SK-N-SH (cell line): ENCODE data around the gene MGA. TPM values are rescaled to one million over a fixed set of nuclear protein-coding genes. Genes with fewer than 3 reads are reported as not detected.
A peak's percentile ranks its signal among the peaks of the same experiment; 100 is the strongest.

Experiments used
- CTCF ChIA-PET: fragments of 300-600, 350-600 bp; formaldehyde crosslinking; extraction: SDS; loops from one replicate; lab custom pipeline; 2021; lab: Yijun Ruan, JAX
- POLR2A ChIA-PET: fragments of 350-600 bp; sonication (Branson Sonifier 250); formaldehyde crosslinking; extraction: SDS; loops from one replicate; lab custom pipeline; 2020; ENCODE audit warnings: antibody characterized with exemption, inconsistent platforms; lab: Yijun Ruan, JAX
- DNase-seq: peaks from one replicate; pipeline ENCODE4 v3.0.0; 2012
- H2AFZ ChIP-seq: fragments of 200-600 bp; sonication (generic); 2 replicates; pipeline ENCODE4 v1.8.1; 2016; ENCODE audit warnings: antibody characterized with exemption, mild to moderate bottlenecking, low read depth
- H3F3A ChIP-seq: fragments of 200-600 bp; sonication (generic); replicated peaks from 2 replicates; pipeline ENCODE3; 2016; ENCODE audit warnings: antibody characterized with exemption, mild to moderate bottlenecking; ENCODE audit not compliant: insufficient read depth
- H3K27ac ChIP-seq, 2 experiments: fragments of 200-500 bp in 1 of 2; fragments of 200-600 bp in 1 of 2; sonication (Bioruptor generic) in 1 of 2; sonication (generic), shearing (Covaris generic) in 1 of 2; 2 replicates each; pipeline versions ENCODE4 v1.5.1 to v1.6.1; 2014 to 2016; ENCODE audit warnings: low read depth in 2 of 2, inconsistent platforms in 1 of 2, low read length in 1 of 2, mild to moderate bottlenecking in 1 of 2, mixed read lengths in 1 of 2
- H3K27me3 ChIP-seq: fragments of 200-600 bp; sonication (generic), shearing (Covaris generic); 2 replicates; pipeline ENCODE4 v1.6.1; 2016; ENCODE audit warnings: mixed run types; ENCODE audit not compliant: insufficient read depth
- H3K36me3 ChIP-seq, 2 experiments: fragments of 200-500 bp in 1 of 2; fragments of 200-600 bp in 1 of 2; sonication (Bioruptor generic) in 1 of 2; sonication (generic) in 1 of 2; replicated peaks in 1 of 2; 2 replicates each; pipeline versions ENCODE3 to v1.5.1; 2014 to 2016; ENCODE audit warnings: low read length in 1 of 2, mild to moderate bottlenecking in 1 of 2; ENCODE audit not compliant: insufficient read depth in 2 of 2, control insufficient read depth in 1 of 2
- H3K4me1 ChIP-seq, 2 experiments: fragments of 200-500 bp in 1 of 2; fragments of 200-600 bp in 1 of 2; sonication (Bioruptor generic) in 1 of 2; sonication (generic), shearing (Covaris generic) in 1 of 2; 2 replicates each; pipeline versions ENCODE4 v1.5.1 to v1.6.1; 2014 to 2016; ENCODE audit warnings: low read depth in 1 of 2, low read length in 1 of 2, mixed run types in 1 of 2; ENCODE audit not compliant: insufficient read depth in 2 of 2, control insufficient read depth in 1 of 2
- H3K4me2 ChIP-seq: fragments of 200-600 bp; sonication (generic), shearing (Covaris generic); 2 replicates; pipeline ENCODE4 v1.6.1; 2017; ENCODE audit warnings: mixed run types
- H3K4me3 ChIP-seq, 2 experiments: fragments of 200-500 bp in 1 of 2; fragments of 200-600 bp in 1 of 2; sonication (Bioruptor generic) in 1 of 2; sonication (generic), shearing (Covaris generic) in 1 of 2; 2 replicates each; pipeline versions ENCODE4 v1.5.1 to v1.8.1; 2014 to 2016; ENCODE audit warnings: low read depth in 2 of 2, inconsistent platforms in 1 of 2, low read length in 1 of 2, mild to moderate bottlenecking in 1 of 2, mixed read lengths in 1 of 2, moderate library complexity in 1 of 2
- H3K79me2 ChIP-seq: fragments of 200-600 bp; sonication (generic); 2 replicates; pipeline ENCODE4 v1.8.1; 2017; ENCODE audit warnings: mild to moderate bottlenecking; ENCODE audit not compliant: insufficient read depth
- H3K9ac ChIP-seq: fragments of 200-600 bp; sonication (generic); 2 replicates; pipeline ENCODE4 v1.6.1; 2017; ENCODE audit warnings: mixed run types
- H3K9me2 ChIP-seq: fragments of 200-600 bp; sonication (generic); 2 replicates; pipeline ENCODE4 v1.6.1; 2017; ENCODE audit warnings: mixed run types
- H3K9me3 ChIP-seq: fragments of 200-600 bp; sonication (generic); 2 replicates; pipeline ENCODE4 v1.6.1; 2017; ENCODE audit warnings: mixed run types, mild to moderate bottlenecking, moderate library complexity
- H4K20me1 ChIP-seq: fragments of 200-600 bp; sonication (generic); 2 replicates; pipeline ENCODE4 v1.6.1; 2017; ENCODE audit warnings: mild to moderate bottlenecking, mixed run types; ENCODE audit not compliant: insufficient read depth
- ELF1 ChIP-seq: IDR thresholded peaks from 2 replicates; pipeline ENCODE4 v1.4.0; 2012
- FOXJ3 ChIP-seq: sonication (generic); formaldehyde crosslinking; IDR thresholded peaks from 2 replicates; pipeline ENCODE4 v1.5.1; 2020; ENCODE audit warnings: mild to moderate bottlenecking, missing genetic modification reagents
- FOXM1 ChIP-seq: IDR thresholded peaks from 2 replicates; pipeline ENCODE4 v1.4.0; 2012; ENCODE audit warnings: low read depth, mild to moderate bottlenecking
- PBX3 ChIP-seq: IDR thresholded peaks from 2 replicates; pipeline ENCODE4; 2012
- REST ChIP-seq: IDR thresholded peaks from 2 replicates; pipeline ENCODE4 v1.6.1; 2012; ENCODE audit warnings: mild to moderate bottlenecking, low read depth, low read length, moderate library complexity
- TEAD4 ChIP-seq: IDR thresholded peaks from 2 replicates; pipeline ENCODE4 v1.4.0; 2012; ENCODE audit warnings: mild to moderate bottlenecking, borderline replicate concordance; ENCODE audit not compliant: insufficient read depth
- USF1 ChIP-seq: IDR thresholded peaks from 2 replicates; pipeline ENCODE4 v1.4.0; 2012; ENCODE audit warnings: low read depth, borderline replicate concordance
- WGBS: methylation state at CpG from one replicate; pipeline ENCODE4 v1.1.6; 2017; ENCODE audit warnings: low lambda C conversion rate; 5-methylcytosine and 5-hydroxymethylcytosine counted together
- polyA plus RNA-seq, 3 experiments: library from polyadenylated mRNA; depleted of rRNA; stranded (reverse); fragments of >200 nt; gene quantifications; 2 replicates each; pipeline ENCODE4 v1.2.3, GENCODE V29; 2012

MGA gene
- polyA plus RNA-seq, 1 of the 3 experiments (the other 2 are of a cell fraction): 2.3 TPM

- peaks cover 69% of the 10 kb centered on the region for H4K20me1 ChIP-seq
- 77% methylated on average over 1 of the region's 1 CpG for WGBS
- H3K79me2 ChIP-seq: peaks cover 100% of the 10 kb centered on the region
These were observed 30.4 kb downstream of the MGA start for GRCh38 chr15:41690636-41691035.

GRCh38 chr15:41691471-41691870 lies 31.3 kb downstream of the MGA start:
- H3K9me2 ChIP-seq: no peaks in the 10 kb centered on the region
- WGBS: 93% methylated on average over 2 of the region's 2 CpGs
- peaks cover 100% of the 10 kb centered on the region for H3K79me2 ChIP-seq
- ChIA-PET POLR2A (no interaction called here), CTCF (interaction anchor here (0.6 kb wide), 1 partner anchor 319 kb away, joined by 3 read pairs; no protein-coding TSS in a partner anchor)
- H3K27ac ChIP-seq: peak overlapping the region in 1 of 2 experiments; percentile 9; a peak in 1 of 4 replicates
- TF ChIP-seq TEAD4 (no peak), FOXM1 (no peak), ELF1 (no peak), FOXJ3 (CRISPR knock-in tag) (no peak)
- no peaks in the 10 kb centered on the region for H3K27me3 ChIP-seq
- no peak overlapping the region for H3K4me2 ChIP-seq
- H4K20me1 ChIP-seq: peaks cover 76% of the 10 kb centered on the region
- H3K9me3 ChIP-seq: no peaks in the 10 kb centered on the region
- peaks cover under 1 to 4% of the 10 kb centered on the region in 2 experiments for H3K36me3 ChIP-seq
- no peak overlapping the region for H2AFZ ChIP-seq
- no peak for DNase-seq
- H3K4me3 ChIP-seq: no peak overlapping the region
- H3K9ac ChIP-seq: no peak overlapping the region
- no peaks in the 10 kb centered on the region; a peak in 2 of 4 replicates for H3K4me1 ChIP-seq
- H3F3A ChIP-seq: peaks cover 9% of the 10 kb centered on the region

More at GRCh38 chr15:41690636-41691035, 30.4 kb downstream of the MGA start:
- Histone ChIP-seq H3K4me3 (no peak overlapping the region), H3K27ac (no peak overlapping the region), H3K27me3 (no peaks in the 10 kb centered on the region), H3K4me2 (no peak overlapping the region), H2AFZ (no peak overlapping the region), H3F3A (peaks cover 9% of the 10 kb centered on the region), H3K9me2 (no peaks in the 10 kb centered on the region), H3K4me1 (no peaks in the 10 kb centered on the region; a peak in 2 of 4 replicates), H3K9me3 (no peaks in the 10 kb centered on the region), H3K9ac (no peak overlapping the region), H3K36me3 (no peaks in the 10 kb centered on the region)
- no peak for TF ChIP-seq REST
- no peak for DNase-seq
- ChIA-PET CTCF (interaction anchor here (1.0 to 1.1 kb wide), 2 partner anchors 11 to 225 kb away, joined by 4 read pairs; no protein-coding TSS in a partner anchor), POLR2A (no interaction called here)

GRCh38 chr15:41692049-41692448 lies 31.8 kb downstream of the MGA start:
- H3K4me1 ChIP-seq: no peaks in the 10 kb centered on the region; a peak in 2 of 4 replicates
- H3K27ac ChIP-seq: peak overlapping the region in 1 of 2 experiments; percentile 9; a peak in 1 of 4 replicates
- peaks cover 99% of the 10 kb centered on the region for H3K79me2 ChIP-seq
- H2AFZ ChIP-seq: no peak overlapping the region
- WGBS: 92% methylated on average over 4 of the region's 4 CpGs
- H3K27me3 ChIP-seq: no peaks in the 10 kb centered on the region
- no peak overlapping the region for H3K9ac ChIP-seq
- H4K20me1 ChIP-seq: peaks cover 75% of the 10 kb centered on the region
- ChIA-PET POLR2A (no interaction called here), CTCF (interaction anchor here (0.6 kb wide), 1 partner anchor 320 kb away, joined by 3 read pairs; no protein-coding TSS in a partner anchor)
- no peak for DNase-seq
- H3K9me2 ChIP-seq: no peaks in the 10 kb centered on the region
- TF ChIP-seq PBX3 (no peak), USF1 (no peak)
- peaks cover 7 to 9% of the 10 kb centered on the region in 2 experiments for H3K36me3 ChIP-seq
- no peak overlapping the region for H3K4me2 ChIP-seq
- H3F3A ChIP-seq: peaks cover 6% of the 10 kb centered on the region
- no peaks in the 10 kb centered on the region for H3K9me3 ChIP-seq
- H3K4me3 ChIP-seq: no peak overlapping the region
